Measurements from ENCODE around the gene SALL4.

GRCh38 chr20:51736947-51737346 lies 65.4 kb downstream of the SALL4 start:
- TF ChIP-seq POLR2A (IDR thresholded peaks at IDR 0.05) (no peak), CTCF (IDR thresholded peaks at IDR 0.05) (no peak), POLR2AphosphoS5 (IDR thresholded peaks at IDR 0.05; ENCODE audit: insufficient read depth in 1 of 2, low read depth in 1 of 2) (no peak)

Measured in vagina (tissue), 2 donors.